ENCODE measurements around the gene ZPBP.
A peak's percentile ranks its signal among the peaks of the same experiment; 100 is the strongest.
"Not testable (repeated sequence)": the region's sequence is repeated elsewhere in the genome, so short reads cannot be mapped to it uniquely, and the experiment has no call there.

The ZPBP gene, protein sequence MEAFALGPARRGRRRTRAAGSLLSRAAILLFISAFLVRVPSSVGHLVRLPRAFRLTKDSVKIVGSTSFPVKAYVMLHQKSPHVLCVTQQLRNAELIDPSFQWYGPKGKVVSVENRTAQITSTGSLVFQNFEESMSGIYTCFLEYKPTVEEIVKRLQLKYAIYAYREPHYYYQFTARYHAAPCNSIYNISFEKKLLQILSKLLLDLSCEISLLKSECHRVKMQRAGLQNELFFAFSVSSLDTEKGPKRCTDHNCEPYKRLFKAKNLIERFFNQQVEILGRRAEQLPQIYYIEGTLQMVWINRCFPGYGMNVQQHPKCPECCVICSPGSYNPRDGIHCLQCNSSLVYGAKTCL

DNA sequence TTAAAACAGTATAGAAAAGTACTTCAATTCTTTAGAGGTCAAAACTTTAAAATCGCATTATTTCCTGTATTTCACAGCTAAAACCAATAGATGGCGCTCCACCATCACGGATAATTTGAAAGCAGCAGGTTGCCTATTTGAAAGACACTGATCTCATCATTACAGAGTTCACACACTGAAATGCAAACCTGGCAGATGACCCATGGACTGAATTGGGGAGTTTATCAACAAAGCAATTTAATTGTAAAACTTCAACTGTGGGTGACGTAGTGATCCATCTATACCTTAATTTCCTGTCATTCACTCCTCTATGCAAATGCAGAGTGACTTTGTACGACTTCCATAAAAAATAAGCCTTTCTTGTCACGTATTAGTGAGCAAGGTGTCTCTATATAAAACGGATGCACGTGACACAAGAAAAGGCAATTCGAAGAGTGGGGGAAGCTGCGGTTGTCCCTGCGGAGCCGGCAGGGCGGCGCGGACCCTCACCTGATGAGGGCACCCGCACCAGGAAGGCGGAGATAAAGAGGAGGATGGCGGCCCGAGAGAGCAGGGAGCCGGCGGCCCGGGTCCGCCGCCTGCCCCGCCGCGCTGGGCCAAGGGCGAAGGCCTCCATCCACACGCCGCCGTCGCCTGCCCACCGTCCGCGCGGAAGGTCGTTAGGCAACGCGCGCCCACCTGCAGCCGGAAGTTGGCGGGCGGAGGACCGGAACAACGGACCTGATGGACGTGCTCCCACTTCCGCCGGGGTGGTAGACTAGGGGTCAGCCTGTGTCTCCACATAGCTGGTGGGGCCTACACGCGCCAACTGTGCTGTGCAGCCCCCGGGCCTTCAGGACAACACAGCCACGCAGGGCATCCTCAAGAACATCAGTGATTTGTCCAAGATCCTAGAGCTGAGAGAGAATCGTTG is at the start of gene ZPBP:
TSS of gene ZPBP (minus strand) at position 668 of the 913 bp plus-strand sequence. CDS start at position 616, 52 bp downstream.
- DNase-seq = peak; percentile 51

DNA sequence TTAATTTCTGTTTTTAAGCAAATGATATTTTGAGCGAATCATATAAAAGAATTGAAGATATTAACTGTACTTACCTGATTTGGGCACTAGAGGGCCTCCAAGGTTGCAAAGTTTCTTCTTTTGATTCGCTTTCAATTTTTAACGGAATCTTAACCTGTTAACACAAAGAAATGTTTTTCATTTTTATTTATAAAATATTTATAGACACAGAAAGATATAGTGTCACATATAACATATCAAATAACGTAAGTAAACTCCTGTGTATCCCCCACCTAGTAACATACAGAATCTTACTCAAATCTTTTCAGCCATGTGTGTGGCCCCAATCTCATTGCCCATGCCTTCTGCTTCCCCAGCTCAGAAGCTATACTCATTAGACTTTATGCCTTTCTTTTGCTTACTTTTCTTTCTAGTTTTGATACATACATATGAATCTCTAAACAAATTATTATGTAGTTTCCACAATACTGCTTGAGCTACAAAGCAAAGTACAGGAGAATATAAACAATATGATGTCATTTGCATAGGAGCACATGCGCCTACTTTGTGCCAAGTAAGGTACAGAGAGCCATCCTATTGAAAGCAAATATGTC is 49.5 kb upstream of the ZPBP start:
- DNase-seq = peak; percentile 40

DNA sequence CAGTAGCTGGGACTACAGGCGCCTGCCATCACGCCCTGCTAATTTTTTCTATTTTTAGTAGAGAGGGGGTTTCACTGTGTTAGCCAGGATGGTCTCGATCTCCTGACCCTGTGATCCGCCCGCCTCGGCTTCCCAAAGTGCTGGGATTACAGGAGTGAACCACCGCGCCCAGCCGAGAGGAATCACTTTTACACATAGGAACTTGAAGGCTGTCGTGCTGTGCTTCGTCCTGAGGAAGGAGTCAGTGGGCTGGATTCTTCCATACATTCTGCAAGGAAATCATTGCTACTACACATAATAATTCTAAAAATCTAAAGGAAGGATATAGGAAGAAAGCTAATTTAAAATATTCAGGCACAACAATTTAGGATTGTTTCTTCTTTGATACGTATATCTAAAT is 48.8 kb upstream of the ZPBP start:
- no peak for DNase-seq

DNA sequence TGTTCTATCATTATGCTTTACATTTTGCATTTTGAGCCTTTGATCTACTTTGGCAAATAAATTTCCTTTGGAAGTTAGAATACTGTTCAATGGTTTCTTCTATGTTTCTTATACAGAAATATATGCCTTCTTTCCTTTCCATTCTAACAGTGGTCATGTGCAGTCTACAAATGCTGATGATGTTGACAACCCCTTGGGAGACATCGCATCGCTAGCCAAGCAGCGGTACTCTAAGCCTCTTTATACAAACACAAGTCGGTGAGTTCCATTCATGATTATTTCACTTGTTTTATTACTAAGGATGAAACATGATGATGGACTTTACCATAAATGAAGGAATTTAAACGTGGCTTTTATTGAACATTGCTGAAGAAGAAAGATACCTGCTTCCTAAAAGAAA is 48.1 kb upstream of the ZPBP start:
- DNase-seq = no peak

DNA sequence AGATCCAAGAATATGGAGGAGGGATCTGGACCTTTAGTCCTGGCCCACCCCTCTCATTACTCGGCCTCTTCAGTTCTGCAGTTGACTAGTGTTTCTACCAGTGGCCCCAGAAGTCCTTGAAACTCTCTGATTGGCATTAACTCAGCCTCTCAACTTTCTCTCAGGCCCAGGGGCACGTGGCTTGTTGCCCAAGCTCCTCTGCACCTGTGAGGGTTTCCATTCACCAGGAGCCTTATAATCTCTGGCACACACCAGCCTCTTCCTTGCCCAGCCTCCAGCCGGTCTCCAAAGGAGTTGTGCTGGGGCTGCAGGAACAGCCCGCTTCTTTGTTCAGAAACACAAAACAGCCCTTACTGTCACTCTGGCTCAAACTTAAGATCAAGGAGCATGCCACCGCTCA is 47.6 kb upstream of the ZPBP start:
- no peak for DNase-seq

DNA sequence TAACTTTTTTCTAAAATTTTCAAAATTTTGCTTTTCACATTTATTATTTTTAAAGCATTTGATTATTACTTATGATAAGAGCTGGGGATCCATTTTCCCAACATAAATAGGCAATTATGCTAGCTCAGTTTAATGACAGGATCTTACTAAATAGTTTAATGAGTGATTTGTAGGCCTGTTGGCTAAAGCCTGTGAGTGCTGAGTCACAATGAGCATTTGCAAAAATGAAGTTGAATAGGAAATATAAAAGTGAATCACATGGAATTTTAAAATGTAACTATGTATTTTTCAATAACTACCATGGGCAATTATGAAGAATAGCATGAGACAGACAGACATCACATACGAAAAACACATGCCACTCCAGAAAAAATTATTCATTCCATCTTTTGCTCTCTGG is 45.1 kb upstream of the ZPBP start:
- no peak for DNase-seq

DNA sequence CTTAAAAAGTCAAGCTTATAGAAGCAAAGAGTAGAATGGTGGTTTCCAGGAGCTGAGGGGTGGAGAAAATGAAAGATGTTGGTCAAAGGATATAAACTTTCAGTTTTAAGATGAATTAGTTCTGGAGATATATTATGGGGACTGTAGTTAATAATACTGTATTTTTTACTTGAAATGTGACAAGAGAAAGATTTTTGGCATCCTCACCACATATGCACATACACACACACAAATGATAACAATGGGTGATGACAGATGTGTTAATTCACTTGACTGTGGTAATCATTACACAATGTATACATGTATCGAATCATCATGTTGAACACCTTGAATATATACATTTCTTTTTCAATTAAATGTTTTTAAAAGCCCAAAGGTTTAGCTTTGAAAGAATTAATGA is 32.7 kb upstream of the ZPBP start:
- DNase-seq = no peak

DNA sequence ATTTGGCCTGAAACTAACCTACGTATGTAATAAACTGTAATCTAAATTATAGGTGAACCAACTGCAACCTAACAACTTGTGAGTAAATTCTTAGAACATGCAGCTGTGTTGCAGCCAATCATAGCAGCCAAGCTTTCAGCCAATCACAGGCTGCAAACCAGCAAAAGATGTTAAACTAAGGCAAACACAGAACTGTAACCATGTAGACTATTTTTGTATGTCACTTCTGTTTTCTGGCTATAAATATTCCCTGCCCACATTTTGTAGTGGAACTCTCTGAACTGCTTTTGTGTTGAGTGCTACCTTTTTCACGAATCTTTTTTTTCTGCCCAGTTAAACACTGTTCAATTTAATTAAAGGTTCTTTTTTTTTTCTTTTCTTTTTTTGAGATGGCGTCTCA is 28.2 kb upstream of the ZPBP start:
- no peak for DNase-seq

DNA sequence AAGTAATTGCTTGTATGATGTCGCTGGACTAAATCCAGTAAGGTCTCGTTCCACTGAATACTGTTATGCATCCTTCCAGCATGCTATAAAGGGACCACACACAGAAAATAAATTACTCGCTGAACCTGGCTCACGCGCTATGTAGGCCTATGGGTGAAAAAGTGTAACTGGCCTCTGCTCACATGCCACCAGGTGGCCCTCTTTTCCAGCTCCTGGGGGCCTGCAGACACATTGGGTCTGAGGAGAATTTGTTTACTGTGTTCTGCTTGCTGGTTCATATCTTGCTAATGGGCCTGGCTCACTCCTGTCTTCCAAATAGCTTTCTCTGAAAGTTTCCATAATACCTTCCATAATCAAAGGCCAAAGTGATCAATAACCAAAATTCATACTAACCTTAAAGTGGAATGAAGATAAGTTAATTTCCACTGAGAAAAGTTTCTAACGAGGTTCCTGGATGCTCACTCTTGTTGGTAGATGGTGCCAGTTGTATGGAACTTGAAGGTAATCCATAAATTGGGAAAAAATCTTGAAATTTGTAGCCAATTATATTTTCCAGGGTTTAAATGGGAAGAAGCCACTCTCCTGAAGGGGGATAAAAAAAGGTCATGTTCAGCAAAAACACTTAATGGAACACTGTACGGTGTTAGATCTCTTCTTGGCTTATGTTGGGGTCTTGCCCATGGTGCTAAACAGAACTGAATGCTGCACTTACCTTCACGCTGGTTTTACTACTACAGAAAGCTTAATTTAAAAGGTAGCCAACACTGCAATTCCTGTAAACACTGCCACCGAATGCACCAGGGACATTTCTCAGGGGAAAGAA is 27.0 kb upstream of the ZPBP start:
- DNase-seq = peak; percentile 13

DNA sequence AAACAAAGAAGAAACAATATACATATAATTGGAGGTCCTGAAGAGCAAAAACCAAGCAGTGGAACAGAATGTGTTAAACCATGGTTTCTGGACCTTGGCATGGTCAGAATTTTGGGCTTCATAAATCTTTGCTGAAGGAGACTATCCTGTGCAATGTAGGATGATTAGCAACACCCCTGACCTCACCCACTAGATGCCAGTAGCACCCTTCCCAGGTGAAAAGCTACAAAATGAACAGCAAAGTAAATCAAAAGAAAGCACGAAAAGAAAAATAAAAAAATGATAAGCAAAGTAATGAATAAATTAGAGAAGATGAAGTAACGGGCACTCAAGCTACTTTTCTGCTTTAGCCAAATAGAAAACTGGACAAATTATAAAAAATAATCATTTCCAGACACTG is 19.2 kb upstream of the ZPBP start:
- no peak for DNase-seq

DNA sequence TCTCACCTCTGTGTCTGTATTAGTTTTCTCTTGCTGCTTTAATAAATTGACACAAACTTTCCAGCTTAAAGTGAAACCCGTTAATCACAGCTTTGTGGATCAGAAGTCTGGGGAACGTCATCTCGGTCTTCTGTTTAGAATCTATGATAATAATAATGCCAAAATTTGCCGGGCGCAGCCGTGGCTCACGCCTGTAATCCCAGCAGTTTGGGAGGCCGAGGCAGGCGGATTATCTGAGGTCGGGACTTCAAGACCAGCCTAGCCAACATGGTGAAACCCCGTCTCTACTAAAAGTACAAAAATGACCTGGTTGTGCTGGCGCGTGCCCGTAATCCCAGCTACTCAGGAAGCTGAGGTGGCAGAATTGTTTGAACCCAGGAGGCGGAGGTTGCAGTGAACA is 8.8 kb upstream of the ZPBP start:
- no peak for DNase-seq

DNA sequence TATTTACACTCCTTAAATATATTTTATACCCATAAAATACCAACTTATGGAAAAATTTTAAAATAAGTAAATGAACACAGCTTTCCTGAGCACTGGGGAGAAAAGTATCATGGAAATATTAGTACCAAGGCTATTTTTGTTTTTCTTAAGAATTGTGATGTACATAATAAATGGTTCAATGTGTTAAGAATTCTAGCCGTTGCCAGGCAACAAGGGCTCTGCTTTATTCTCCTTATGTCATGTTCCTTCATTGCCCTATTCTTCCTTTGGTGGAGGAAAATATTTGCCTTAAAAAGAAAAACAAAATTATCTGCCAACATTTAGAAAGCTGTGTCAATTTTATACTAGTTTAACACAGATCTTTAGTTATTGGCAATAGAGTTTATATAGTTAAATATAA is 2.6 kb upstream of the ZPBP start:
- no peak for DNase-seq

DNA sequence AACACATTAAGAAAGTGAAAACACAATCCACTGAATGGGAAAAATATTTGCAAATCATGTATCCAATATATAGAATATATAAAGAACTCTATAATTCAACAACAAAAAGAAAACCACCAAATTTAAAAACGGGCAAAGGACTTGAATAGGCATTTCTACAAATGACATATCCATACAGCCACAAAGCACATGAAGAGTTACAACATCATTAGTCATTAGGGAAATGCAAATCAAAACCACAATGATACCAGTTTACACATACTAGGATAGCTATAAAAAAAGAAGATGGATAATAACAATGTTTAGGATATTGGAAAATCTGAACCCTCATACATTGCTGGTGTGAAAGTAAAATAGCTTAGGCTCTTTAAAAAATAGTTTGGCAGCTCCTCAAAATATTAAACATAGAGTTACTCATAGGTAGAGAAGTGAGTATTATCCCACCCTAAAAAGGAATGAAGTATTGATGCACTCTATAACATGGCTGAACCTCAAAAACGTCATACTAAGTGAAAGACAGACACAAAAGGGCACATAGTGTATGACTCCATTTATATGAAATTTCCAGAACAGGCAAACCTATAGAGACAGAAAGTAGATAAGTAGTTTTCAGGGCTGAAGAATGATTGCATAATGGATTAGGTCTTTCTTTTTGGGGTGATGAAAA is 4.5 kb downstream of the ZPBP start:
- no peak for DNase-seq

DNA sequence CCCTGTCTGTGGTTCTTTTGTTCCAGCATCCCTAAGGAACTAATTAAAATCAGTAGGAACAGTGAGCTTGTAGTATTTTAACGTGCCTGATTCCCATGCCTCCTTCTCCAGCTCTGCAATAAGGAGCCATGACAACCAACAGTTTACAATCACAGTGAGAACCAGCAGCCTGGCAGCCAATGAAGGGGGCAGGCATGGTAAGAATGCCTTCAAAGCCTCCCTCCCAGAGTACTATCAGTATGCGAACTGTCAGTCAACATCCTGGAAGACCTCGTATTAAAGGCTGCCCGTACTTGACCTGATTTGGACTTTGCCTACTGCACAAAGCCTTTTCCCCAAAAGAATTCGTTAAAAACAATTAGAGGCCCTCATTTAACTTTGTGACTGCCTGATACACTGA is 7.7 kb downstream of the ZPBP start:
- no peak for DNase-seq

DNA sequence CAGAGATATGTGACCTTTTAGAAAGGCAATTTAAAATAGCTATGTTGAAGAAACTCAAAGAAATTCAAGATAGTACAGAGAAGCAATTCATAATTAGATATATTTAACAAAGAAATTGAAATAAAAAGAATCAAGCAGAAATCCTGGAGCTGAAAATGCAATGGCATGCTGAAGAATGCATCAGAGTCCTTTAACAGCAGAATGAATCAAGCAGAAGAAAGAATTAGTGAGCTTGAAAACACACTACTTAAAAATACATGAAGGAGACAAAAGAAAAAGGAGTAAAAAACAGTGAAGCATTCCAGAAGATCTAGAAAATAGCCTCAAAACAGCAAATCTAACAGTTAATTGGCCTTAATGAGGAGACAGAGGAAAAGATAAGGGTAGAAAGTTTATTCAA is 20.0 kb downstream of the ZPBP start:
- DNase-seq = no peak

DNA sequence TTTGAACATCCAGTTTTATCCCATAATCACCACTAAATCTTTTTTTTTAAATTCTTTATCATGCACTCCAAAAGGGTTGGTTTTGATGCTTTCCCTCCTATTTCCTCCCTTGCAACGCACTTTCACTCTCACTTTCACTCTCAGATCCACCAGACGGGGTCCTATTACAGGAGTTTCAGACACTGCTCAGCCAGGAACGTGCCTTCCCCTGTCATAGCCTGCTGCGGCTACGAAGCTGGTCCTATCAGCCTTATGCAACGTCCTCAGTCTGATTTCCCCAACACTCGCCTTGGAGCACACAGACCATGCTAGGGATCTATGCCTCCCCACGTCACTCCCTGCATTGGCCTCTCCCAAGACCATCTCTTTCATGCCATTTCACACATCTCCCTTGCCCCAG is 23.4 kb downstream of the ZPBP start:
- DNase-seq = peak; percentile 18

DNA sequence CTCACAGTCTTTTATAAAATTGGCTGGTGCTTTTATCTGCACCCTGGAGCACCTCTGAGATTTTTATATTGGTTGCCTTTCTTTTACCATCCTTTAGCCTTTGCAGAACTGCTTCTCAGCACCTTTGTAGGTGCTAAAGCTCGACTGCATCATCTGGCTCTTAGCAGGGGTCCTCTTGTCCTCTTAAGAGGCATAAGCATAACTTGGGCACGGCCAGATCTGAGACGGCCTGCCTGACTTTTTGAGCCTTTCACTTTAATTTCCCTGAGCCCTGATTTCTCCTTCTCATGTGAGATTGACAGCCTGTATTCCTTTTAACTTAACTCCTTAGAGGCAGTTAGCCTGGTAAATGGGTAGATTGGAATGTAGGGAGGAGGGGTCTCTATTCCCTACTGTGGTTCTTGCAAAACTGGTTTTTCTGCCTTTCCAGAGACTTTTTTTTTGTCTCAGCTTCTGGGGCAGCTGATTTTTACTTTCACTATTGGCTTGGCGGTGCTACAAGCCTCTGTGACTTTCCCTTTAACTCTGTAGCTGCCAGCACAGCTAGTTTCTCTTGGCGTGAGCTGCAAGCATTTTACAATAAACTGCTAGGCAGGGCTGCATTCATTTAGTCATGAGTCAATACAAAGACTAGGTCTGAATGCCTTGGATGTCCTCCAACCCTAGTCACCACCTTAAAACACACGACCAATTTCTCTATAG is 24.0 kb downstream of the ZPBP start:
- peak; percentile 25 for DNase-seq

DNA sequence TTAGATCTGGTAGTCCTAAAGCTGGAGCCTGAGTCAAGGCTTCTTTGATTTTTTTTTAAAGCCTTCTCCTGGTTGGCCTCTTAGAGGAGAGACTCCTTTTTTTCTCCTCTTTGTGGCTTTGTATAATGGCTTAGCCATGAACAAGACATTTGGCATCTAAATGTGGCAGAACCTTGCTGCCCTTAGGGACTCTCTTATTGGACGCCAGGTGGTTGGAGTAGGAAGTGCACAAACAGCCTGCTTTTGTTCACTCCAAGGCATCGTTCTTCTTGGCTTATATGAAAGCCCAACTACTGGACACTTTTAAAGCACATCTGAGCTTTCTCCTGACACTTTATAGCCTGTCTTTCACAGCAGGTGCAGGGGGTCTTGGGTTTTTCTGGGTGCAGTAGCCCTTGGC is 25.0 kb downstream of the ZPBP start:
- DNase-seq = peak; percentile 19

DNA sequence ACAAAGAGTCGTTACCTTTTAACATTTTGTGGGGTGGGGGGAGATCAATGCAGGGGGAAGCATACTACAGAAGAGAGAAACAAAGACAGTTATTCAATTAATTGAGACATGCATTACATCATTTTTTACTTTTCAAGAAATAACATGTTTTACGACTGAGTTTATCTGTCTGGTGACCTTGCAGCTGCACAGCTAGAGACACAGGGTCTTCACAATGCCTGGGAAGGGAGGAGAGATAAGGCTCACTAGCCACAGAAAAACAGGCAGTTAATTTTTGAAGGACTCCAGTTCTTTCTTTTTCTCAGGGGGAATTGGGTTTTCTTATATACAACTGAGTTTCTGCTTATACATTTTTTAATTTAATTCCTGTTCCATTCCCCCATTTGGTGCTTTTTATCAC is 30.1 kb downstream of the ZPBP start:
- DNase-seq = no peak

DNA sequence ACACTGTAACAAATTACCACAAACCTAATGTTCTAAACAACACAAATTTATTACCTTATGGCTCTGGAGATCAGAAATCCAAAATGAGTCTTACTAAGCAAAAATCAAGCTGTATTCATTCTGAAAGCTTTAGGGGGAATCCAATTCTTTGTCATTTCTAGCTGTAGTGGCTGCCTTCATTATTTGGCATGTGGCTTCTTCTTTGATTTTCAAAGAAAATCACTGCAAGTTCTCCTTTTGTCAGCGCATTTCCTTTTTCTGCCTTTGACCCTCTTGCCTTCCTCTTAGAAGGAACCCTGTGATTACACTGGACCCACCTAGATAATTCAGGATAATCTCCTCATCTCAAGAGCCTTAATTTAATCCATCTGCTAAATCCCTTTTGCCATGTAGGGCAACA is 36.9 kb downstream of the ZPBP start:
- no peak for DNase-seq

DNA sequence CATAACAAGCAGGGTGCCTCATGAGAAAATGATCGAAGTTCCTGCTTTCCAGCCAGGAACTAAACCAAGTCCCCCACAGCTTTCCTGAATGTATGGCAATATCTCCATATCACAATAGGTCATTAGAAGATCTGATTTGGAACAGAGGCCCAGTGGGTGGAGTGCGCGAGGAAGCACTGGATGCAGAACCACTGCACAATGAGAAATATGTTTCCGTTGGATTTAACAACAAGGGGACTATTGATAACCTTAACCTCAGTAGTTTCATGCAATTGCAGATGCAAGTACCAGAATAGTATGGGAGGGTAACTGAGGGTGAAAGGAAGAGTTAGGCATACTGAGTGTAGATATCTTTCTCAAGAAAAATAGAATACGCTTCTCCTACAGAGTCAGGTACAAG is 45.3 kb downstream of the ZPBP start:
- no peak for DNase-seq

DNA sequence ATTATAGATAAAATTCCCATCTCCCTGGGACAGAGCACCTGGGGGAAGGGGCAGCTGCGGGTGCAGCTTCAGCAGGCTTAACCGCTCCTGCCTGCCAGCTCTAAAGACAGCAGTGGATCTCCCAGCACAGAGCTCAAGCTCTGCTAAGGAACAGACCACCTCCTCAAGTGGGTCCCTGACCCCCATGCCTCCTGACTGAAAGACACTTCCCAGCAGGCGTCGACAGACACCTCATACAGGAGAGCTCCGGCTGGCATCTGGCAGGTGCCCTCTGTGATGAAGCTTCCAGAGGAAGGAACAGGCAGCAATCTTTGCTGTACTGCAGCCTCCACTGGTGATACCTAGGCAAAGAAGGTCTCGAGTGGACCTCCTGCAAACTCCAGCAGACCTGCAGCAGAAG is 51.9 kb downstream of the ZPBP start:
- DNase-seq = not testable (repeated sequence)

Data from RPMI8226 (cell line).